SKM-1 treated with dmso at 0.1 percent for 144 hours (cell line): ENCODE data around the gene ZNF777.
"Not testable (repeated sequence)": the region's sequence is repeated elsewhere in the genome, so short reads cannot be mapped to it uniquely, and the experiment has no call there.

Source experiments
- DNase-seq: peaks from one replicate; lab custom pipeline; 2025; ENCODE audit not compliant: unreplicated experiment; lab: John Stamatoyannopoulos, UW

Gene ZNF777

GRCh38 chr7:149460493-149461277 is at the start of gene ZNF777:
Gene ZNF777, minus strand, starts transcription at chr7:149461062. Its CDS starts 5,040 bp downstream, at chr7:149456022.
- peak; percentile 28 for DNase-seq

- DNase-seq: no peak
Measured at GRCh38 chr7:149510248-149510647, 49.4 kb upstream of the ZNF777 start.

GRCh38 chr7:149509774-149510173 is 48.9 kb upstream of the ZNF777 start:
- no peak for DNase-seq

GRCh38 chr7:149505551-149505950 is 44.7 kb upstream of the ZNF777 start:
- no peak for DNase-seq

GRCh38 chr7:149501651-149502050 is 40.8 kb upstream of the ZNF777 start:
- DNase-seq: no peak

GRCh38 chr7:149500910-149501309 is 40.0 kb upstream of the ZNF777 start:
- DNase-seq: no peak

- no peak for DNase-seq
Measured at GRCh38 chr7:149500201-149500600, 39.3 kb upstream of the ZNF777 start.

GRCh38 chr7:149498811-149499210 is 37.9 kb upstream of the ZNF777 start:
- DNase-seq: no peak

GRCh38 chr7:149497467-149498261 is 36.8 kb upstream of the ZNF777 start, which contains the start of gene ZNF746:
Gene ZNF746, minus strand, starts transcription at chr7:149497809. Its CDS starts 273 bp downstream, at chr7:149497536.
- DNase-seq: peak; percentile 56

- DNase-seq: no peak
Measured at GRCh38 chr7:149496642-149497391, 36.0 kb upstream of the ZNF777 start.

- no peak for DNase-seq
Measured at GRCh38 chr7:149495785-149496641, 35.2 kb upstream of the ZNF777 start.

- no peak for DNase-seq
Measured at GRCh38 chr7:149494738-149495368, 34.0 kb upstream of the ZNF777 start.

- not testable (repeated sequence) for DNase-seq
Measured at GRCh38 chr7:149493975-149494374, 33.1 kb upstream of the ZNF777 start.

- DNase-seq: no peak
Measured at GRCh38 chr7:149493366-149493765, 32.5 kb upstream of the ZNF777 start.

GRCh38 chr7:149490083-149490760 is 29.4 kb upstream of the ZNF777 start:
- DNase-seq: no peak

- DNase-seq: no peak
Measured at GRCh38 chr7:149489391-149490024, 28.6 kb upstream of the ZNF777 start.

GRCh38 chr7:149479568-149479967 is 18.7 kb upstream of the ZNF777 start:
- no peak for DNase-seq

- no peak for DNase-seq
Measured at GRCh38 chr7:149478754-149479153, 17.9 kb upstream of the ZNF777 start.
